COR-L47 (cell line): Measurements from ENCODE around the gene POTEH.
"Not testable (repeated sequence)": the region's sequence is repeated elsewhere in the genome, so short reads cannot be mapped to it uniquely, and the experiment has no call there.

ENCODE experiments used
- DNase-seq: peaks from one replicate; lab custom pipeline; 2025; lab: John Stamatoyannopoulos, UW

The POTEH gene

GRCh38 chr22:15689749-15690125, at the start of gene POTEH:
POTEH (plus strand) TSS chr22:15690026; CDS start chr22:15690078, 52 bp downstream.
- DNase-seq = not testable (repeated sequence)

- not testable (repeated sequence) for DNase-seq
These were observed 47.5 kb upstream of the POTEH start for GRCh38 chr22:15642288-15642861.

- DNase-seq = not testable (repeated sequence)
These were observed 37.9 kb upstream of the POTEH start for GRCh38 chr22:15651954-15652353.

- DNase-seq = not testable (repeated sequence)
These were observed 37.1 kb upstream of the POTEH start for GRCh38 chr22:15652738-15653137.

GRCh38 chr22:15653241-15653640, 36.6 kb upstream of the POTEH start:
- not testable (repeated sequence) for DNase-seq

- DNase-seq = not testable (repeated sequence)
These were observed 28.7 kb upstream of the POTEH start for GRCh38 chr22:15661102-15661501.

- not testable (repeated sequence) for DNase-seq
These were observed 25.1 kb upstream of the POTEH start for GRCh38 chr22:15664682-15665081.

GRCh38 chr22:15665478-15665877, 24.3 kb upstream of the POTEH start:
- not testable (repeated sequence) for DNase-seq

GRCh38 chr22:15669430-15669829, 20.4 kb upstream of the POTEH start:
- not testable (repeated sequence) for DNase-seq

GRCh38 chr22:15679702-15680101, 10.1 kb upstream of the POTEH start:
- DNase-seq = not testable (repeated sequence)

- not testable (repeated sequence) for DNase-seq
These were observed 5.7 kb upstream of the POTEH start for GRCh38 chr22:15684115-15684514.

GRCh38 chr22:15684695-15685094, 5.1 kb upstream of the POTEH start:
- not testable (repeated sequence) for DNase-seq

GRCh38 chr22:15685641-15686040, 4.2 kb upstream of the POTEH start:
- DNase-seq = not testable (repeated sequence)

- DNase-seq = not testable (repeated sequence)
These were observed 2.7 kb upstream of the POTEH start for GRCh38 chr22:15687086-15687485.

- DNase-seq = not testable (repeated sequence)
These were observed 2.1 kb upstream of the POTEH start for GRCh38 chr22:15687676-15688075.

GRCh38 chr22:15688090-15688489, 1.7 kb upstream of the POTEH start:
- not testable (repeated sequence) for DNase-seq

- DNase-seq = not testable (repeated sequence)
These were observed 646 bp upstream of the POTEH start for GRCh38 chr22:15689012-15689748.

GRCh38 chr22:15713600-15713999, 23.8 kb downstream of the POTEH start:
- not testable (repeated sequence) for DNase-seq

GRCh38 chr22:15714125-15714524, 24.3 kb downstream of the POTEH start:
- DNase-seq = not testable (repeated sequence)

GRCh38 chr22:15721884-15722283, 32.1 kb downstream of the POTEH start:
- DNase-seq = not testable (repeated sequence)

GRCh38 chr22:15729209-15729917, 39.5 kb downstream of the POTEH start:
- DNase-seq = not testable (repeated sequence)

GRCh38 chr22:15731023-15731422, 41.2 kb downstream of the POTEH start:
- DNase-seq = not testable (repeated sequence)

GRCh38 chr22:15734411-15734810, 44.6 kb downstream of the POTEH start:
- not testable (repeated sequence) for DNase-seq
